Neural progenitor cell (in vitro differentiated cells): ENCODE measurements around the gene PDCL2. TPM values are rescaled to one million over a fixed set of nuclear protein-coding genes. Genes with fewer than 3 reads are reported as not detected.

Experiments
- DNase-seq: peaks from one replicate; pipeline ENCODE4 v3.0.0-alpha.2; 2016; ENCODE audit warnings: low spot score
- H2AFZ ChIP-seq: fragments of 200-600 bp; sonication (generic); replicated peaks from 2 replicates; pipeline ENCODE4 v1.6.1; 2016; ENCODE audit warnings: antibody characterized with exemption
- H3F3A ChIP-seq: fragments of 200-600 bp; sonication (generic); 2 replicates; pipeline ENCODE4 v1.6.1; 2016; ENCODE audit warnings: antibody characterized with exemption, low read depth
- H3K27ac ChIP-seq: fragments of 200-600 bp; sonication (generic); 2 replicates; pipeline ENCODE4 v1.5.1; 2016; ENCODE audit warnings: mild to moderate bottlenecking
- H3K27me3 ChIP-seq: fragments of 200-600 bp; sonication (generic); 2 replicates; pipeline ENCODE4 v1.6.1; 2016; ENCODE audit warnings: mild to moderate bottlenecking, moderate library complexity
- H3K36me3 ChIP-seq: fragments of 200-600 bp; sonication (generic); 2 replicates; pipeline ENCODE4 v1.5.1; 2016
- H3K4me1 ChIP-seq: fragments of 200-600 bp; sonication (generic); 2 replicates; pipeline ENCODE4 v1.6.1; 2016; ENCODE audit warnings: mixed run types
- H3K4me2 ChIP-seq: fragments of 200-600 bp; sonication (generic); 2 replicates; pipeline ENCODE4 v1.6.1; 2016
- H3K4me3 ChIP-seq: fragments of 200-600 bp; sonication (generic); 2 replicates; pipeline ENCODE4 v1.5.1; 2016
- H3K79me2 ChIP-seq: fragments of 200-600 bp; sonication (generic); 2 replicates; pipeline ENCODE4 v1.6.1; 2016; ENCODE audit warnings: low read depth
- H3K9ac ChIP-seq: fragments of 200-600 bp; sonication (generic); 2 replicates; pipeline ENCODE4 v1.6.1; 2016
- H3K9me3 ChIP-seq: fragments of 200-600 bp; sonication (generic); 2 replicates; pipeline ENCODE4 v1.5.1; 2016; ENCODE audit warnings: low read depth
- H4K20me1 ChIP-seq: fragments of 200-600 bp; sonication (generic); 2 replicates; pipeline ENCODE4 v1.6.1; 2016; ENCODE audit warnings: low read depth
- H3K27ac Mint-ChIP-seq: 3 replicates; pipeline ENCODE4 v1.8.0; 2021; ENCODE audit warnings: mixed read lengths
- H3K27me3 Mint-ChIP-seq: 2 replicates; pipeline ENCODE4 v1.8.0; 2022; ENCODE audit warnings: low read depth, mild to moderate bottlenecking, inconsistent platforms, moderate library complexity, mixed read lengths; ENCODE audit not compliant: insufficient read depth
- H3K36me3 Mint-ChIP-seq: 3 replicates; pipeline ENCODE4 v1.8.0; 2021; ENCODE audit warnings: mixed read lengths
- H3K4me1 Mint-ChIP-seq: 3 replicates; pipeline ENCODE4 v1.8.0; 2021; ENCODE audit warnings: mixed read lengths
- H3K4me3 Mint-ChIP-seq: 3 replicates; pipeline ENCODE4 v1.8.0; 2021; ENCODE audit warnings: mild to moderate bottlenecking, moderate library complexity, mixed read lengths
- H3K9me3 Mint-ChIP-seq: 3 replicates; pipeline ENCODE4 v1.8.0; 2020; ENCODE audit warnings: mixed read lengths
- CTCF ChIP-seq: fragments of 200-600 bp; sonication (generic); IDR thresholded peaks from 2 replicates; pipeline ENCODE4 v1.5.1; 2017; ENCODE audit warnings: antibody characterized with exemption, mild to moderate bottlenecking
- EZH2 ChIP-seq: fragments of 200-600 bp; sonication (generic); IDR thresholded peaks from 2 replicates; pipeline ENCODE4 v1.6.1; 2017; ENCODE audit warnings: antibody characterized with exemption, mild to moderate bottlenecking, moderate library complexity
- EZH2phosphoT487 ChIP-seq: fragments of 200-600 bp; sonication (generic); IDR thresholded peaks from 2 replicates; pipeline ENCODE4 v1.6.1; 2017; ENCODE audit warnings: antibody characterized with exemption
- total RNA-seq: library from RNA; depleted of rRNA; stranded (reverse); fragments of >200 nt; gene quantifications from 2 replicates; pipeline ENCODE4 v1.2.3, GENCODE V29; 2015; ENCODE audit warnings: low replicate concordance

PDCL2 gene
- total RNA-seq, 1 donor from 2014 or later = not detected

- no peak overlapping the region for H3K4me3 Mint-ChIP-seq
- Histone ChIP-seq H2AFZ (no peak overlapping the region), H3K27me3 (no peaks in the 10 kb centered on the region), H3K79me2 (peaks cover 97% of the 10 kb centered on the region), H3F3A (no peaks in the 10 kb centered on the region), H3K4me2 (no peak overlapping the region), H4K20me1 (peaks cover 16% of the 10 kb centered on the region), H3K27ac (no peak overlapping the region), H3K36me3 (no peaks in the 10 kb centered on the region), H3K4me1 (peaks cover 12% of the 10 kb centered on the region), H3K9me3 (peaks cover under 1% of the 10 kb centered on the region), H3K4me3 (no peak overlapping the region), H3K9ac (no peak overlapping the region)
- H3K27me3 Mint-ChIP-seq = no peaks in the 10 kb centered on the region
- H3K27ac Mint-ChIP-seq = no peak overlapping the region
- peaks cover 26% of the 10 kb centered on the region for H3K36me3 Mint-ChIP-seq
- TF ChIP-seq CTCF (no peak), EZH2phosphoT487 (no peak), EZH2 (no peak)
- DNase-seq = no peak
- peaks cover 14% of the 10 kb centered on the region for H3K4me1 Mint-ChIP-seq
- H3K9me3 Mint-ChIP-seq = peaks cover 21% of the 10 kb centered on the region
Observed at GRCh38 chr4:55539658-55540057, 52.4 kb downstream of the PDCL2 start.

DNA sequence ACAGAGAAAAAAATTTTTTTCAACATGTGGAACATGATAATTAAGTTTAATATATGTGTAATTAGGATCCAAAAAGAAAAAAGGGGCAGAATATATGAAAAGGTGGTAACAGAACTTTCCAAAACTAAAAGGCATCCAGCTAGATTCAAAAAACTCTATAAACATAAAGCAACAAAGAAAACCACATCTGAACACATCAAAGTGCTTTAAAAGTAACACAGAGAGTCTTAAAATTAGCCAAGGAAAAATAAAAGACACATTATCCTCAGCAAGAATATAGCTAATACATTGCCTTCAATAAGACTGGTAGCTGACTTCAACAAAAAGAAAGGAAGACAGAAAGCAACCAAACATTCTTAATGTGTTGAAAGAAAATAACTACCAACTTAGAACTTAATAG lies 53.5 kb downstream of the PDCL2 start:
- Histone ChIP-seq H3K27me3 (no peaks in the 10 kb centered on the region), H3K4me1 (peaks cover 6% of the 10 kb centered on the region), H3K4me2 (no peak overlapping the region), H3K9ac (no peak overlapping the region), H2AFZ (no peak overlapping the region), H4K20me1 (peaks cover 10% of the 10 kb centered on the region), H3K4me3 (no peak overlapping the region), H3K27ac (no peak overlapping the region), H3K9me3 (peaks cover 6% of the 10 kb centered on the region), H3K36me3 (no peaks in the 10 kb centered on the region), H3F3A (no peaks in the 10 kb centered on the region), H3K79me2 (peaks cover 97% of the 10 kb centered on the region)
- no peak for DNase-seq
- peaks cover 29% of the 10 kb centered on the region for H3K9me3 Mint-ChIP-seq
- H3K4me1 Mint-ChIP-seq = peaks cover 3% of the 10 kb centered on the region
- TF ChIP-seq EZH2phosphoT487 (no peak), EZH2 (no peak), CTCF (no peak)
- no peaks in the 10 kb centered on the region for H3K27me3 Mint-ChIP-seq
- no peak overlapping the region for H3K27ac Mint-ChIP-seq
- H3K4me3 Mint-ChIP-seq = no peak overlapping the region
- peaks cover 33% of the 10 kb centered on the region for H3K36me3 Mint-ChIP-seq

- peaks cover 50% of the 10 kb centered on the region for H3K36me3 Mint-ChIP-seq
- H3K27ac Mint-ChIP-seq = no peak overlapping the region
- Histone ChIP-seq H4K20me1 (no peaks in the 10 kb centered on the region), H3K27me3 (no peaks in the 10 kb centered on the region), H3K36me3 (no peaks in the 10 kb centered on the region), H3F3A (no peaks in the 10 kb centered on the region), H3K4me3 (no peak overlapping the region), H3K9ac (no peak overlapping the region), H3K9me3 (peaks cover 9% of the 10 kb centered on the region), H3K79me2 (peaks cover 97% of the 10 kb centered on the region), H3K4me2 (no peak overlapping the region), H3K4me1 (no peaks in the 10 kb centered on the region), H3K27ac (no peak overlapping the region), H2AFZ (no peak overlapping the region)
- no peaks in the 10 kb centered on the region for H3K4me1 Mint-ChIP-seq
- DNase-seq = no peak
- peaks cover 64% of the 10 kb centered on the region for H3K9me3 Mint-ChIP-seq
- H3K4me3 Mint-ChIP-seq = no peak overlapping the region
- TF ChIP-seq EZH2phosphoT487 = no peak
- TF ChIP-seq CTCF = no peak
- TF ChIP-seq EZH2 = no peak
- H3K27me3 Mint-ChIP-seq = no peaks in the 10 kb centered on the region
Observed at GRCh38 chr4:55534306-55534705, 57.7 kb downstream of the PDCL2 start.
